HG03520 (cell line): ENCODE results near the gene CDC42EP5.
"Not testable (repeated sequence)": the region's sequence is repeated elsewhere in the genome, so short reads cannot be mapped to it uniquely, and the experiment has no call there.

Experiments
- ATAC-seq: cut with Tn5 transposase; IDR thresholded peaks from one replicate; pipeline ENCODE4 v1.9.1; 2021; ENCODE audit warnings: mild to moderate bottlenecking, moderate library complexity; ENCODE audit not compliant: unreplicated experiment

Gene CDC42EP5

GRCh38 chr19:54489766-54490165 is 16.7 kb upstream of the CDC42EP5 start:
- no peak for ATAC-seq

GRCh38 chr19:54489341-54489740 is 16.2 kb upstream of the CDC42EP5 start:
- ATAC-seq = no peak

GRCh38 chr19:54485851-54486250 is 12.8 kb upstream of the CDC42EP5 start:
- no peak for ATAC-seq

- no peak for ATAC-seq
Measured at GRCh38 chr19:54484451-54484850, 11.4 kb upstream of the CDC42EP5 start.

- no peak for ATAC-seq
Measured at GRCh38 chr19:54482889-54483288, 9.8 kb upstream of the CDC42EP5 start.

DNA sequence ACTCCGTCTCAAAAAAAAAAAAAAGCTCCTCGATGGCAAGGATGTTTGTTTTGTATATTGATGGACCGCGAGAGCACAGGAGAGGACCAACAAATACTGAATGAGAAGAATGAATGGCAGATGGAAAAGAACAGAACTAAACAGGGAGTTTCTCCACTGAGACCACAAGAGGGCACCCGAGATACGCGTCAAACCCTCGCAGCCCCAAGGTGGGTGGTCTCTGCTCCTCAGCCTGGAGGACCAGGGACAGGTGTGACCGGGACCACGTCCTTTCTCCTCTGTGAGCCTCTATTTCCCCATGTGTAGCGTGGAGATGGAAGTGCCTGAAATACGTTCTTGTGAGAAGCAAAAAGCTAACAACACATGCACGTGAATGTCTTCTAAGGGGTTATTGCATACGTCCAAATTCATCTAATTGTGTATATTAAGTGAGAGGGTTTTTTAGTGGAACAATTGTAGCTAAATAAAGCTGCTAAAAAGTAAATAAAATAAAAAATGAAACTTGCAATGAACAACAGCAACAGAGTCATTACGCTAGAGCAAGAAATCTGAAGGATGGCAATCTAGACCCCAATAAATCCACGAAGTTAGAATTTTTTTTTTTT is 8.3 kb upstream of the CDC42EP5 start:
- no peak for ATAC-seq

DNA sequence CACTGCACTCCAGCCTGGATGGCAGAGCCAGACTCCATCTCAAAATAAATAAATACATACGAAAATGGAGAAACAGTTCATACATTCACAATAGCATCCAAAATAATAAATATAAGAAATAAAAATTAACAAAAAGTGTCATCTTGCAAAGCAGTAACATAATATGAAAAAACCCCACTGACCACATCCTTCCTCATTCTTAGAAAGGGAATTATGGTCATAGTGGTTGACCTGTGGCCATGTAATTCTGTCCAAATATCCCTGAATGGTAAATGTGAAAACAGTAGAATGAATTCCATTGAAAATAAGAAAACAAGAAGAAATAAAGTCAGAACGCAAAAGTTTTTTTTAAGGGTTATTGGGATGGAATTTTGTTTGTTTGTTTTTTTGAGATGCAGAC is 7.0 kb upstream of the CDC42EP5 start:
- ATAC-seq = no peak

DNA sequence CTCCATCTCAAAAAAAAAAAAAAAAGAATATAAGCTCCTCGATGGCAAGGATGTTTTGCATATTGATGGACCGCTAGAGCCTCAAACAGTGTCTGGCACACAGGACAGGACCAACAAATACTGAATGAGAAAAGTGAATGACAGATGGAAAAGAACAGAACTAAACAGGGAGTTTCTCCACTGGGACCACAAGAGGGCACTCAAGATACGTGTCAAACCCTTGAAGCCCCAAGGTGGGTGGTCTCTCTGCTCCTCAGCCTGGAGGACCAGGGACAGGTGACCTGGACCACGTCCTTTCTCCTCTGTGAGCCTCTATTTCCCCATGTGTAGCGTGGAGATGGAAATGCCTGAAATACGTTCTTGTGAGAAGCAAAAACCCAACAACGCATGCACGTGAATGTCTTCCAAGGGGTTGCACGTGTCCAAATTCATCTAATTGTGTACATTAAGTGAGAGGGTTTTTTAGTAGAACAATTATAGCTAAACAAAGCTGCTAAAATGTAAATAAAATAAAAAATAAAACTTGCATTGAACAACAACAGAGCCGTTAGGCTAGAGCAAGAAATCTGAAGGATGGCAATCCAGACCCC is 5.7 kb upstream of the CDC42EP5 start:
- ATAC-seq = no peak

DNA sequence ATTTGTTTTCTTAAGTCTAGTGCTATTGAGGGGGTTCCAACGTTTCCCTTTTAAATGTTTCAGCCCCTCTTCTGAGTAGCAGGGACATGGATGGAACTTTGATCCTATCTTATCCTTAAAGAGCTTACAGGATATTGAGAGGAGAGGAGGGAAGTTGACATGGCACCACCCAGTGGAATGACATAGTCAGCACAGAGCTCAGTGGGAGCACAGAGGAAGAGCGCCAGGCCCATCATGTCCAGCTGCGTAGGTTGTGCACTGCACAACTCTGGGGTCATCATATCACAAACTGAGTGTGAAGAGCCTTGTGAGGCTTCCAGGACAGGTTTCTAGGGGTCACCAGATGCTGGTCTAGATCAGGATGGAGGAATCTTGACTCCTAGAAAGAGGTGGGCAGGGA is 4.6 kb upstream of the CDC42EP5 start:
- ATAC-seq = no peak

DNA sequence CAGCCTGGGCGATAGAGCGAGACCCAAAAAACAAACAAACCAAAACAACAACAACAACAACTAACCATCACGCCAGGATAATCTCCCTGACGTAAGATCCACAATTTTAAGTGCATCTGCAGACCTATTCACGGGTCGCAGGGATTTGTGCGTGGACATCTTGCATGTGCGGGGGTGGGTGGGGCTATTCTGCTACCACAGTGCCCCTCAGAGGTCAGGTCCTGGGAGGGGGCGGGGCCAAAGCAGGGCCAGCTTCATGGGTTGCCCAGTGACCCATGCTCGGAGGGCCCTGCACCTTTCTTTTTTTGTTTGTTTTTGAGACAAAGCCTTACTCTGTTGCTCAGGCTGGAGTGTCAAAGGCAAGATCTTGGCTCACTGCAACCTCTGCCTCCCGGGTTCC is 2.6 kb upstream of the CDC42EP5 start:
- ATAC-seq = no peak

GRCh38 chr19:54473892-54474372 is 836 bp upstream of the CDC42EP5 start:
- no peak for ATAC-seq

- no peak for ATAC-seq
Measured at GRCh38 chr19:54470991-54471782, 1.9 kb downstream of the CDC42EP5 start.

GRCh38 chr19:54470276-54470887 is 2.7 kb downstream of the CDC42EP5 start:
- ATAC-seq = no peak

- no peak for ATAC-seq
Measured at GRCh38 chr19:54469496-54469934, 3.6 kb downstream of the CDC42EP5 start.

DNA sequence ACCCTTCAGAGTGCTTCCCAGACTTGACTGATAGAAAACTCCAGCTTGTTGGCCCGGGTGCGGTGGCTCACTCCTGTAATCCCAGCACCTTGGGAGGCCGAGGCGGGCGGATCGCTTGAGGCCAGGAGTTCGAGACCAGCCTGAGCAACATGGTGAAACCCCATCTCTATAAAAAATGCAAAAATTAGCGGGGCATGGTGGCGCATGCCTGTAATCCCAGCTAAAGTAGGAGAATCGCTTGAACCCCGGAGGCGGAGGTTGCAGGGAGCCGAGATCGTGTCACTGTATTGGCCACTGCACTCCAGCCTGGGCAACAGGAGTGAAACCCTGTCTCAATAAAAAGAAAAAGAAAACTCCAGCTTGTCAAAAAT is 7.0 kb downstream of the CDC42EP5 start:
- ATAC-seq = not testable (repeated sequence)

GRCh38 chr19:54465426-54466109 is 7.5 kb downstream of the CDC42EP5 start:
- ATAC-seq = no peak

DNA sequence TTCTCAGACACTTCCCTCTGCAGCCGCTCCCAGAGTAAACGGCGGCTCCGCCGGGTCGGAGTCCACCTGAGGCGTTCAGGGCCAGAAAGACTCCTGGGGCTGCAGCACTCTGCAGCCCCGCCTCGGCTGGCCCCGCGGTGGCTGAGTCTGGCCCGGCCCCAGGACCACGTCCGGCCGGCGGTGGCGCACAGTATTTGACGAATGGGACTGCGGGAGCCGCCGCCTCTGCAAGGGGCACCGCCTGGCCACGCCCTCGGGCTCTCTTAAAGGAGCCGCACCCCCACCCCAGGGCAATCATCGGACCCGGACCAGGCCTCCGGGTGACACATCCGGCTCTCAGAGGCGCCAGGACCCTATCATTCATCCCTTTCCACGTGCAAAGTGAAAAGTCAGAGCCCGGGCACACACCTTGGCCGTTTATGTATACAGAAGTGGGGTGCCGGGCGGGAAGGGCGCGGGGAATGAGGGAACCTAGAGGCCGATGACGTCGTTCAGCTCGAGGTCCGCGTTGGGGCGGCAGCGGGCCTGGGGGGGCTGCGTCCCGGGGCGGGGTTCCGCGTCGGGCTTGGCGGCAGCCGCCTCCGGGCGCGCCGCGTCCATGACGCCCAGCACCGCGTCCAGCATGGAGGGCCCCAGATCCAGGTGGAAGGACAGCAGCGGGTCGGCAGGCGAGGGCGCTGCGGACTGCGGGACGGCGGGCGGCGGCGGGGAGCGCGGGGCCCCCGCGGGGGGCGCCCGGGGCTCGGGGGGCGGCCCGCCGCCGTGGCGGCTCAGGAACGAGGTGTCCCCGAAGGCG is 8.3 kb downstream of the CDC42EP5 start:
- ATAC-seq = peak; percentile 30

- peak; percentile 38 for ATAC-seq
Measured at GRCh38 chr19:54464044-54464629, 9.0 kb downstream of the CDC42EP5 start.

DNA sequence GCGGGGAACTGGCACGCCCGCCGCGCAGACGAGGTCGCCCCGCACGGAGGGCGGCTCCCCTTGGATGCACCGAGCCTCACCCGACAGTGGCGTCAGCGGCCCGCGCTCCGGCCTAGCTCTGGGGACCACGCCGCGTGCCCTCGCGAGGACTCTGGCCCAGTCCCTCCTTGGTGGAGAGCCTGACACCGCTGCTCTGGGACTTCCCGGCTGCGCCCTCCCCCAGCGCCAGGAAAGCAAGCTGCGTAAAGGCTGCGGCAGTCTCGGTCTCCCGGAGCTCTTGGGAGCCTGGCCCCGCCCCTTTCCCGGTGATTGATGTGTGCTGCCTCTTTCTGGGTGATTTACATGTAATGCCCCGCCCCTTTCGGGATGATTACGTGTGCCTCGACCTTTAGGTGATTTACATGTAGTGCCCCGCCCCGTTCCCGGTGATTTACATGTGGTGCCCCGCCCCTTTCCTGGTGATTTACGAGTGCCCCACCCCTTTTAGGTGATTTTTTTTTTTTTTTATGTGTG is 9.5 kb downstream of the CDC42EP5 start, which contains the start of gene LENG9:
Gene LENG9 (minus strand): TSS at position 248 of the 513 bp plus-strand sequence. CDS start 252 bp downstream, outside the sequence.
- ATAC-seq = peak; percentile 40
